GM12874 (cell line): Measurements from ENCODE around the gene KLHL29.

Source experiments
- CTCF ChIP-seq: IDR thresholded peaks from 2 replicates; pipeline ENCODE4 v1.5.1; 2011; ENCODE audit warnings: low read depth, mild to moderate bottlenecking, control low read depth, low read length, moderate library complexity; ENCODE audit not compliant: insufficient read depth

Gene KLHL29

DNA sequence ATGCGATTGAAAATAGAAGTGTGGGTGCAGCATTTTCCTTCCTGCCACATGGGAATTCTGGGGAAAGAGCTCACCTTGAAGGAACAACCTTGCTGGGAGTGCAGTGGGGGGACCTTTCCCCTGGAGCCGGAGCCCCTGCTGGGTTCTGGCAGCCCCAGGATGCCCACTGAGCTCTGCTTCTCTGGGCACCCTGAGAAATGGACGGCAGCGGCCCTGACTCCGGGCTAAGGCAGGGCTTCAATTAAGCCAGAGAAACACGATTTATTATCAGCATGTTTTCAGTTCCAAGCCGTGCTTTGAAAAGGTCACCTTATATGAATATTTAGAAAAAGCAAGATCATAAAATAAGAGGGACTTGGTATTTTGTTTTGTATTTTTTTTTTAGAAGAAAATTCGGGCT lies 68.5 kb downstream of the KLHL29 start:
- TF ChIP-seq CTCF, result no peak

- no peak for TF ChIP-seq CTCF
Measured at GRCh38 chr2:23453836-23454460, 69.0 kb downstream of the KLHL29 start.

- no peak for TF ChIP-seq CTCF
Measured at GRCh38 chr2:23454501-23455120, 69.6 kb downstream of the KLHL29 start.

- no peak for TF ChIP-seq CTCF
Measured at GRCh38 chr2:23456396-23456795, 71.4 kb downstream of the KLHL29 start.

- no peak for TF ChIP-seq CTCF
Measured at GRCh38 chr2:23456881-23457760, 72.1 kb downstream of the KLHL29 start.

DNA sequence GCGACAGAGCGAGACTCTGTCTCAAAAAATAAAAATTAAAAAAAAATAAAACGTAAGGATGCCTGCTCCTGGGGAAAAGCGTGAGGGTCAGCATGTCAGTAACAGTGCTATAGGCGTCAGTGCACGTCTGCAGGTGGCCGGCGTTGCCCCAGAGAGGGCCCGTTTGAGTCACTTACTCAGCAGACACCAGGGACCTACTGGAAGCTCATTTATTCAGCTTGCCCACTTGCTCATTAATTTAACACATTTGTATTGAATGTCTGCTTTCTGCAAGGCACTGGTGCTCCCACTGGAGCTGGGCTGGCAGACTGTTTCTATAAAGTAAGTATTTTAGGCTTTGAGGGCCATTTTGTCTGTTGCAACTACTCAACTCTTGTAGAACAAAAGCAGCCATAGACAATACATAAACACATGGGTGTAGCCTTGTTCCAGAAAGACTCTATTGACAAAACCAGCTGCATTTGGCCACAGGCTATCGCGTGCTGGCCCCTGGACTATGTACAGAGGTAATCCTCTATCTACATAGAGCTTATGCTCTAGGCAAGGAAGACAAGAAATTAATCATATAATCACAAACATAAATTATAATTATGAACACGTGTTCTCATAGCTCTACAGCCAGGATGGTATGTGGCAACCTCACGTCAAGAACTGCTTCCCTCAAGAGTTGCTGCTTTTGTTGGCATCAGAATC lies 73.2 kb downstream of the KLHL29 start:
- TF ChIP-seq CTCF, result no peak

DNA sequence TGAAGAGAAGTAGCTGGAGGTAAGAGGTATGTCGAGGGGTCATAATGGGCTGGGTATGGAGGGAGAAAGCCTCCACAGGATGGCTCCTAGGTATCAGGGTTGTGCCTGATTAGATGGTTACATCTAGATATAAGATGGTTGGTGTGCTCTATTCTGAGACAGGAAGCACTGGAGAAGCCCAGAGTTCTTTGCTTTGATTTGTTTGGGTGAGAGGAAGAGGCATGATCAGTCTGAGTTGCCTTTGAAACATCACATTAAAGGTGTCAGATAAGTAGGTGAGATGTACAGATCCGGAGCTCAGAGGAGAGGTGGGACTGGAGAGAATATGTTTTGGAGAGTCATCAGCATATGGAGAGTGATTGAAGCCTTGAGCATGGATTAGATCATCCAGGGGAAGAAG lies 74.1 kb downstream of the KLHL29 start:
- no peak for TF ChIP-seq CTCF
